ENCODE results near the gene TMEM132C.

The TMEM132C gene

GRCh38 chr12:128743916-128744315 lies 476.9 kb downstream of the TMEM132C start:
- no peak for TF ChIP-seq CTCF (IDR thresholded peaks at IDR 0.05; ENCODE audit: low read depth, low read length, missing control alignments)
- H3K36me3 ChIP-seq (replicated peaks) = no peaks in the 10 kb centered on the region
- no peak overlapping the region for H3K4me3 ChIP-seq (ENCODE audit: low read depth, low read length)
- DNase-seq = no peak
- in situ Hi-C loops (cut with HindIII; ENCODE audit: low pct_ligation_motif_present, low sequenced_read_pairs) = no loop called here
- H3K27me3 ChIP-seq (replicated peaks) = no peaks in the 10 kb centered on the region
- H3K27ac ChIP-seq = no peak overlapping the region

GRCh38 chr12:128745772-128746689 lies 479.1 kb downstream of the TMEM132C start:
- DNase-seq = no peak
- no peak for TF ChIP-seq CTCF (IDR thresholded peaks at IDR 0.05; ENCODE audit: low read depth, low read length, missing control alignments)
- Histone ChIP-seq H3K36me3 (replicated peaks) (no peaks in the 10 kb centered on the region), H3K27ac (no peak overlapping the region), H3K4me3 (ENCODE audit: low read depth, low read length) (no peak overlapping the region), H3K27me3 (replicated peaks) (no peaks in the 10 kb centered on the region)
- in situ Hi-C loops (cut with HindIII; ENCODE audit: low pct_ligation_motif_present, low sequenced_read_pairs) = no loop called here

GRCh38 chr12:128747441-128747840 lies 480.5 kb downstream of the TMEM132C start:
- Histone ChIP-seq H3K4me3 (ENCODE audit: low read depth, low read length) (no peak overlapping the region), H3K27ac (no peak overlapping the region), H3K36me3 (replicated peaks) (no peaks in the 10 kb centered on the region), H3K27me3 (replicated peaks) (no peaks in the 10 kb centered on the region)
- in situ Hi-C loops (cut with HindIII; ENCODE audit: low pct_ligation_motif_present, low sequenced_read_pairs) = no loop called here
- TF ChIP-seq CTCF (IDR thresholded peaks at IDR 0.05; ENCODE audit: low read depth, low read length, missing control alignments) = no peak
- DNase-seq = no peak

- in situ Hi-C loops (cut with HindIII; ENCODE audit: low pct_ligation_motif_present, low sequenced_read_pairs) = no loop called here
- DNase-seq = no peak
These were observed 485.4 kb downstream of the TMEM132C start for GRCh38 chr12:128752386-128752785.

GRCh38 chr12:128753438-128753837 lies 486.5 kb downstream of the TMEM132C start:
- Histone ChIP-seq H3K4me3 (ENCODE audit: low read depth, low read length) (no peak overlapping the region), H3K27me3 (replicated peaks) (no peaks in the 10 kb centered on the region), H3K36me3 (replicated peaks) (no peaks in the 10 kb centered on the region), H3K27ac (no peak overlapping the region)
- TF ChIP-seq CTCF (IDR thresholded peaks at IDR 0.05; ENCODE audit: low read depth, low read length, missing control alignments) = no peak
- no peak for DNase-seq
- in situ Hi-C loops (cut with HindIII; ENCODE audit: low pct_ligation_motif_present, low sequenced_read_pairs) = no loop called here

More at GRCh38 chr12:128752386-128752785, 485.4 kb downstream of the TMEM132C start:
- no peak for TF ChIP-seq CTCF (IDR thresholded peaks at IDR 0.05; ENCODE audit: low read depth, low read length, missing control alignments)
- Histone ChIP-seq H3K27me3 (replicated peaks) (no peaks in the 10 kb centered on the region), H3K27ac (no peak overlapping the region), H3K4me3 (ENCODE audit: low read depth, low read length) (no peak overlapping the region), H3K36me3 (replicated peaks) (no peaks in the 10 kb centered on the region)

Measured in brain microvascular endothelial cell (primary cell).